ENCODE data around the gene RTN4R.
A peak's percentile ranks its signal among the peaks of the same experiment; 100 is the strongest.
"Not testable (repeated sequence)": the region's sequence is repeated elsewhere in the genome, so short reads cannot be mapped to it uniquely, and the experiment has no call there.

The RTN4R gene

GRCh38 chr22:20268279-20269012 lies at the start of gene RTN4R:
RTN4R (minus strand) TSS chr22:20268318; CDS start chr22:20268092, 226 bp downstream.
- peak; percentile 45 for DNase-seq (ENCODE audit: low spot score)

GRCh38 chr22:20317402-20318042 lies 49.4 kb upstream of the RTN4R start:
- DNase-seq (ENCODE audit: low spot score) = not testable (repeated sequence)

GRCh38 chr22:20316844-20317401 lies 48.8 kb upstream of the RTN4R start:
- no peak for DNase-seq (ENCODE audit: low spot score)

- no peak for DNase-seq (ENCODE audit: low spot score)
Measured at GRCh38 chr22:20316217-20316843, 48.2 kb upstream of the RTN4R start.

GRCh38 chr22:20315337-20316216 lies 47.5 kb upstream of the RTN4R start:
- DNase-seq (ENCODE audit: low spot score) = no peak

GRCh38 chr22:20314741-20315336 lies 46.7 kb upstream of the RTN4R start:
- DNase-seq (ENCODE audit: low spot score) = not testable (repeated sequence)

GRCh38 chr22:20314206-20314605 lies 46.1 kb upstream of the RTN4R start:
- not testable (repeated sequence) for DNase-seq (ENCODE audit: low spot score)

GRCh38 chr22:20313306-20314077 lies 45.4 kb upstream of the RTN4R start:
- DNase-seq (ENCODE audit: low spot score) = not testable (repeated sequence)

- DNase-seq (ENCODE audit: low spot score) = peak; percentile 0
Measured at GRCh38 chr22:20312396-20313191, 44.5 kb upstream of the RTN4R start.

GRCh38 chr22:20311249-20312062 lies 43.3 kb upstream of the RTN4R start:
- not testable (repeated sequence) for DNase-seq (ENCODE audit: low spot score)

GRCh38 chr22:20310773-20311172 lies 42.7 kb upstream of the RTN4R start:
- not testable (repeated sequence) for DNase-seq (ENCODE audit: low spot score)

- DNase-seq (ENCODE audit: low spot score) = not testable (repeated sequence)
Measured at GRCh38 chr22:20310180-20310579, 42.1 kb upstream of the RTN4R start.

GRCh38 chr22:20308806-20309650 lies 40.9 kb upstream of the RTN4R start:
- DNase-seq (ENCODE audit: low spot score) = not testable (repeated sequence)

- DNase-seq (ENCODE audit: low spot score) = not testable (repeated sequence)
Measured at GRCh38 chr22:20307448-20308447, 39.6 kb upstream of the RTN4R start.

GRCh38 chr22:20306646-20307447 lies 38.7 kb upstream of the RTN4R start:
- DNase-seq (ENCODE audit: low spot score) = not testable (repeated sequence)

Measured in CD4-positive, alpha-beta T cell treated with Interleukin-6 at 100 ng/mL for 8 hours (primary cell).